GM19438 (cell line): ENCODE measurements around the gene LTBP3.

Experiments used
- ATAC-seq: cut with Tn5 transposase; IDR thresholded peaks from one replicate; pipeline ENCODE4 v1.9.1; 2021; ENCODE audit warnings: low read depth; ENCODE audit not compliant: unreplicated experiment

LTBP3 gene

DNA sequence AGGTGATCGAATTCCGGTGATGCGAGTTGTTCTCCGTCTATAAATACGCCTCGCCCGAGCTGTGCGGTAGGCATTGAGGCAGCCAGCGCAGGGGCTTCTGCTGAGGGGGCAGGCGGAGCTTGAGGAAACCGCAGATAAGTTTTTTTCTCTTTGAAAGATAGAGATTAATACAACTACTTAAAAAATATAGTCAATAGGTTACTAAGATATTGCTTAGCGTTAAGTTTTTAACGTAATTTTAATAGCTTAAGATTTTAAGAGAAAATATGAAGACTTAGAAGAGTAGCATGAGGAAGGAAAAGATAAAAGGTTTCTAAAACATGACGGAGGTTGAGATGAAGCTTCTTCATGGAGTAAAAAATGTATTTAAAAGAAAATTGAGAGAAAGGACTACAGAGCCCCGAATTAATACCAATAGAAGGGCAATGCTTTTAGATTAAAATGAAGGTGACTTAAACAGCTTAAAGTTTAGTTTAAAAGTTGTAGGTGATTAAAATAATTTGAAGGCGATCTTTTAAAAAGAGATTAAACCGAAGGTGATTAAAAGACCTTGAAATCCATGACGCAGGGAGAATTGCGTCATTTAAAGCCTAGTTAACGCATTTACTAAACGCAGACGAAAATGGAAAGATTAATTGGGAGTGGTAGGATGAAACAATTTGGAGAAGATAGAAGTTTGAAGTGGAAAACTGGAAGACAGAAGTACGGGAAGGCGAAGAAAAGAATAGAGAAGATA lies 59.0 kb downstream of the LTBP3 start, which contains the start of gene MALAT1:
MALAT1 (plus strand) TSS at position 69 of the 736 bp plus-strand sequence.
- ATAC-seq: no peak

DNA sequence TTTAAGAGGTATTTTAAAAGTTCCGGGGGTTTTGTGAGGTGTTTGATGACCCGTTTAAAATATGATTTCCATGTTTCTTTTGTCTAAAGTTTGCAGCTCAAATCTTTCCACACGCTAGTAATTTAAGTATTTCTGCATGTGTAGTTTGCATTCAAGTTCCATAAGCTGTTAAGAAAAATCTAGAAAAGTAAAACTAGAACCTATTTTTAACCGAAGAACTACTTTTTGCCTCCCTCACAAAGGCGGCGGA lies 59.5 kb downstream of the LTBP3 start:
- ATAC-seq: no peak

DNA sequence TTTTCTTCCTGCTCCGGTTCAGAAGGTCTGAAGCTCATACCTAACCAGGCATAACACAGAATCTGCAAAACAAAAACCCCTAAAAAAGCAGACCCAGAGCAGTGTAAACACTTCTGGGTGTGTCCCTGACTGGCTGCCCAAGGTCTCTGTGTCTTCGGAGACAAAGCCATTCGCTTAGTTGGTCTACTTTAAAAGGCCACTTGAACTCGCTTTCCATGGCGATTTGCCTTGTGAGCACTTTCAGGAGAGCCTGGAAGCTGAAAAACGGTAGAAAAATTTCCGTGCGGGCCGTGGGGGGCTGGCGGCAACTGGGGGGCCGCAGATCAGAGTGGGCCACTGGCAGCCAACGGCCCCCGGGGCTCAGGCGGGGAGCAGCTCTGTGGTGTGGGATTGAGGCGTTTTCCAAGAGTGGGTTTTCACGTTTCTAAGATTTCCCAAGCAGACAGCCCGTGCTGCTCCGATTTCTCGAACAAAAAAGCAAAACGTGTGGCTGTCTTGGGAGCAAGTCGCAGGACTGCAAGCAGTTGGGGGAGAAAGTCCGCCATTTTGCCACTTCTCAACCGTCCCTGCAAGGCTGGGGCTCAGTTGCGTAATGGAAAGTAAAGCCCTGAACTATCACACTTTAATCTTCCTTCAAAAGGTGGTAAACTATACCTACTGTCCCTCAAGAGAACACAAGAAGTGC lies 60.0 kb downstream of the LTBP3 start:
- no peak for ATAC-seq

DNA sequence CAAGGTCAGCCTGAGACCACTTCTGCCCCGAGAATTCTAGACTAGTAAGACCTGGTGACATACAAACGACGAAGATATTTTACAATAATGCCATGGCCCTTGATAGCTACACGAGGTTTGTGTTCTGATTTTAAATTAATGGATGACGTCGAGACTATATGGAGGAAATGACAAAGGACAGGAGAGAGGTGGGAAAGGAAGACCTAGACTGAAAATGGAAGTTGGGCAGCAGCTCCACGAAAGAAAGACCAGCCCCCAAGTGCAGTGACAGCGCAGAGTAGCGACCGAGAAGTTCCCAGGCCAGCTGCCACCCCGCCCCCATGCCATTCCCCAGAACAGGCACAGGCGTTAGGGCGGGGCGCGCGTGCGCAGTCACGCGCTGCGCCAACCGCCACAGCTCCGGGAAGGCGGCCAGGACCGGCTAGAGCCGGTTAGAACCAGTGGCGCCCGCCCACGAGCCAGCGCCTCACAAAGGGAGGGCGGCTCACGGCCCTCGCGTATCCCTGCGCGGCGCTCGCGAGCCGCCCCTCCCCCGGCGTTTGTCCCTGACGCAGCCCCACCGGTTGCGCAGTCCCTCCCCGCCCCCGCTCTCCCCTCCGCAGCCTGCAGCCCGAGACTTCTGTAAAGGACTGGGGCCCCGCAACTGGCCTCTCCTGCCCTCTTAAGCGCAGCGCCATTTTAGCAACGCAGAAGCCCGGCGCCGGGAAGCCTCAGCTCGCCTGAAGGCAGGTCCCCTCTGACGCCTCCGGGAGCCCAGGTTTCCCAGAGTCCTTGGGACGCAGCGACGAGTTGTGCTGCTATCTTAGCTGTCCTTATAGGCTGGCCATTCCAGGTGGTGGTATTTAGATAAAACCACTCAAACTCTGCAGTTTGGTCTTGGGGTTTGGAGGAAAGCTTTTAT lies 60.8 kb downstream of the LTBP3 start:
- ATAC-seq: peak; percentile 56

DNA sequence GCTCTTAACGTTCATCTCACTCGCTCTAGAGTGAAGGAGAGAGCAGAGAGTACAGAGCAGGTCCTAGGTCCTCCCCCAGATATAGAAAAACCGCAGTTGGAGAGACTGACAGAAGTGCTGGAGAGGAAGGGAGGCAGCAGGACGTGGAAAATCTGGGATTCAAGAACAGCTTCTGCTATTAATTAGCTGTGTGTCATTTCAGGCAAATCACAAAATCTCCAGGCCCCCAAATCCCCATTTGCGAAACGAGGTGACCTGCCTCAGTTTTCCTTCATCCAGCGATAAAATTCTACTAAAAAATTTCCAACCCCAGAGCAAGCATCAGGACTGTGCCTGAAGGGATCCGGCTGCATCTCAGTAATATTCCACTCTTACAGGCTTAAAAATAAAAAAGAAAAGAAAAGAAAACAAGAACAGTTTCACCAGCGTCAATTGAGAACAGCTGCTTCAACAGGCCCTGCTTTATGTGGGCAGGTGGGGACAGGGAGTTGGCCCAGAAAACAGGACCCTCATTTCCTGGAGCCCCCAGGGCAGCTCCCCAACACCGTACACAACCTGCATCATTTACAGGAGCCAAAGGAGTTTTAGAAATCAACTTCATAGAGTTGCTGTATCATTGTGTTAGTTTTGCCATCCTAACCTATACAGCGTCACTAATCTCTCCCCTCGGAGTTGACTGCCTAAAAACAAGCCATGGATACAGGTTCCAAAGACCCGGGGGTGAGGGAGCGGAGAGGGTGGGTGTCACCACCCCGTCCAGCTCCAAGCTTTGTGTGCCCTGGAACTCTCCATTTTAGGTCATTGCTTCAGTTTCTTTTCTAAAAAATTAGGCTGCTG lies 61.6 kb downstream of the LTBP3 start:
- ATAC-seq: no peak

DNA sequence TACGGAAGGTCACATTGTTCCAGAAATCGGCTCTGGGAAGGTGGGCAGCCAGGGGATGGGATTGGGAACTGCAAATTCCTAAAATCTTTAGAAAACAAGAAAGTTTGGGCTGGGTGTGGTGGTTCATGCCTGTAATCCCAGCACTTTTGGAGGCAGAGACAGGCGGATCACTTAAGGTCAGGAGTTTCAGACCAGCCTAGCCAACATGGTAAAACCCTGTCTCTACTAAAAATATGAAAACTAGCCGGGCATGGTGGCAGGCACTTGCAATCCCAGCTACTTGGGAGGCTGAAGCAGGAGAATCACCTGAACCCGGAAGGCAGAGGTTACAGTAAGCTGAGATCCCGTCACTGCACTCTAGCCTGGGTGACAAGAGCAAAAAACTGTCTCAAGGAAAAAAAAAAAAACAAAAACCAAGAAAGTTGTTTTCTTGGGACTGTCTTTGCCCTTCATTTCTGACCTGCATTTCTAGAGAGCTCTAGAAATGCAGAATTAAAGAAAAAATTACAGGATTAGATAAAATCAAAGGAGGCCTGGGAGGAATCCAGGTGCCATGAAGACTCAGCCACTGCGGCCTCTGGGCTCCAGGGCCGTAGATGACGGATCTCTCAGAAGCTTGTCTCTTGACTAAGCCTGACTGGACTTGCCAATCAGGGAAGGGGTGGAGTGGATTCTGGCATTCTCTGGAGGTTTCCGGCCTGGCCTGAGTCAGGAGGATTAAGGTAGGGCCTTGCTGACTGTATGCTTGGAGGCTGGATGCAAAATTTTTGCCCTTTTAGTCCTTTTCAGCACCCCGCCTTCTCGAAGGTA lies 64.6 kb downstream of the LTBP3 start:
- ATAC-seq: no peak

DNA sequence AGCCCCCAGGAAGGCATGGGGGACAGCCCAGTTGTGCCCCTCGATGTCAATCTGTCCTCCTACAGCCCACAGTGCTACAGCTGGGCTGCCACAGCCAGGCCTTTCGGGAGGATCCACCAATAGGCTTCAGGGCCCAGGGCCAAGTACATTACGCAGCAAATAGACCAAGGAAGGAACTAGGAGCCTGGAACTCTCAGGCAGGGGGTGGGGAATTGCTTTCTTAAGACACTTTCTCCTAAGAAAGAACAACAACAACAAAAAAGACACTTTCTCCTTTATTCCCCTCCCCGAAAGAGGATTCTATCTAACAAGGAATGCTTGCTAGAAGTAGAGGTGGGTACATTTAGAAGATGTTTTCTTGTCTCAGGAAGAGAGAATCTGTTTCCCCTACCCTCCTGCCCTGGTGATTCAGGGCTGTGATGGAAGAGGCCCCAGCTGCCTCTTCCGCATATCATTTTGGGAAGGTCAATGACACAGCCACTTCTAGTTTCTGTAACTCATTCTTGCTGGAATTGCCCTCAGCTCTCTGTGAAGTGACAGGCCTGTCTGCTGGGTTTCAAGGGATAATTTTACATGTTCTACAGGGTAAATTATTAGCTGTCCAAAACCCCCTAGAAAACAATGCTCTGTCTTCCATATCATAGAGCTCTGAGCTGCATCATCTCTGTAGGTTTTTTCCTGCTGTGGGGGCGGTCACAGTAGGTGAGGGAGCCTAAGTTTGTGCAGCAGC lies 65.4 kb downstream of the LTBP3 start:
- no peak for ATAC-seq

DNA sequence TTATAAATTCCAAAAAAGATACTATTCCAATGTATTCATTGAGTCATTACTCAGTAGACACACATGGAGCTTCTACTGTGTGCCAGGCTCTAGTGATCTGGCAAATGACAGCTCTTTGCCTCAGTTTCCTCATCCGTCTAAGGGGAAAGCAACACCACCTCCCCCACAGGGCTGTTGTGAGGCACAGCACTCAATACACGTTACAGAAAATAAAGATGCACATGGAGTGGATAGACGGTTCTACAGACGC lies 65.8 kb downstream of the LTBP3 start:
- ATAC-seq: no peak

DNA sequence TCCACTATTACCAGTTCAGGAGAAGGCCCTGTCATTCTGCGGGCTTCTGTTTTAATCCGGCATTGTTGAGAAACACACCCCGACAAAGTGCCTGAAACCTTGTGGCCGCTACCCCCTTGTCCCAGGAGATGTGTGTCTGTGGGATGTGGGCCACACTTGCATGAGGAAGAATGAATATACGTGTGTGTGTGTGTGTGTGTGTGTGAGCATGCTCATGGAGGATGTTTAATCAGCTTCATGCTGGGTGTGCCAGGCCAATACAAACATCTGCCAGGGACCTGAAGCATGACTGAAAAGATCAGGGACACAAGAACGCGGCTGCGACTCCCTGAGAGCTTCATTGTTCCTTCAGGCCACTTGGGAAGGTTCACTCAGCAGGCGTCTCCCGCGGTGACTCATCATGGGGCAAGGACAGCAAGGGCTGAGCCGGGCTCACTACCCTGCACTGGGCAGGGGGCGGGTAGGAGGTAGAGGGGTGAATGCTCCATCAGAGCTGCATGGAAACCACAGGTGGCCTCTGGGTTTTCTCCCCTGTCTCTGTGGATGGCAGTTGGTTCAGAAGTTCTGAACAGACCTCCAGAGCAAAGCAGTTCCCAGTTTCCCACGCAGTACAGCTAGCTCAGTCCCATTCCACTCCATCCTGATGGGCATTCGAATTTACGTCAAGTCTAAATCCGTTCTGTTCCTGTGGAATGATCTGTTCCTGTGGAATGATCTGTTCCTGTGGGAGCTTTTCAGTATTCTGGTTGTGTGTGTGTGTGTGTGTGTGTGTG lies 66.4 kb downstream of the LTBP3 start:
- ATAC-seq: no peak

DNA sequence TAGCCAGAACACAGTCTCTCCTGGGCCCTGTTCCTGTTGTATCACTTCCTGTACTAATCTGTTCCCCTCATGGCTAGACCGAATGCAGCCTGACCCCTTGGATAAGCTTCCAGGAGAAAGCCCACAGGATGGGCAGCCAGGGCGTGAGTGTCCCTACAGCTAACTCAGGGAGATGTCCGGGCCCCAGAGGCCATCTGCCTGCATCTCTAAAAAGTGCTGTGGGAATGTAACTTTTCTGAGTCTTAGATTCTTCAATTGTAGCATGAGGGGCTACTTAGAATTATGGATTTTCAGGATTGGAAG lies 67.0 kb downstream of the LTBP3 start:
- no peak for ATAC-seq

DNA sequence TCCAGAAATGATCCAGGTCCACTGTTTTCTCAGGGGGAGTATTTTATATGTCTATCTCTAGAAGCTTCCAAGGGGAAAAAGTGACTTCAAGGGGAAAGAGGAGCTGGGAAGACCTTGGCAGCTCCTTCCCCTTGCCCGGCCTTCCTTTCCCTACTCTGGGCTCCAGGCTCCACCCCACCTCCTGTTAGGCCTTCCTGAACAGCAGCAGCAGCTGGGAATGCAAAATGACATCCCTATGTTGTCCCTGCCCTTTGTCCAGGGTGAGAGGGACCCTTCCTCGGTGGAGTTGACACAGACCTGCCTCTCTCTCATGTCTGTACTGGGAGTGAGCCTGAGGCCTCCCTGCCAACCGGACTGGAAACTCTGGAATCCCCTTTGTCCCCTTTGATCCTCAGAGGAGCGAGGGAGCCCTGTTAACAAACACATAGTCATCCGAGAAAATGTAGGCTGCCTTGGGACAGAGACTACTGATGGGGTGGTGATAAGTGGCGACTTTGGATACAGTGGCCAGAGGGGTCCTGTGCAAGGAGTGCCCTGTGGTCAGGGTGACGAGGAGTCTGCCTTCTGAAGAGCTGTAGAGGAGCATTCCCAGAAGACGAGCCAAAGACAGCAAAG lies 68.3 kb downstream of the LTBP3 start:
- ATAC-seq: no peak

DNA sequence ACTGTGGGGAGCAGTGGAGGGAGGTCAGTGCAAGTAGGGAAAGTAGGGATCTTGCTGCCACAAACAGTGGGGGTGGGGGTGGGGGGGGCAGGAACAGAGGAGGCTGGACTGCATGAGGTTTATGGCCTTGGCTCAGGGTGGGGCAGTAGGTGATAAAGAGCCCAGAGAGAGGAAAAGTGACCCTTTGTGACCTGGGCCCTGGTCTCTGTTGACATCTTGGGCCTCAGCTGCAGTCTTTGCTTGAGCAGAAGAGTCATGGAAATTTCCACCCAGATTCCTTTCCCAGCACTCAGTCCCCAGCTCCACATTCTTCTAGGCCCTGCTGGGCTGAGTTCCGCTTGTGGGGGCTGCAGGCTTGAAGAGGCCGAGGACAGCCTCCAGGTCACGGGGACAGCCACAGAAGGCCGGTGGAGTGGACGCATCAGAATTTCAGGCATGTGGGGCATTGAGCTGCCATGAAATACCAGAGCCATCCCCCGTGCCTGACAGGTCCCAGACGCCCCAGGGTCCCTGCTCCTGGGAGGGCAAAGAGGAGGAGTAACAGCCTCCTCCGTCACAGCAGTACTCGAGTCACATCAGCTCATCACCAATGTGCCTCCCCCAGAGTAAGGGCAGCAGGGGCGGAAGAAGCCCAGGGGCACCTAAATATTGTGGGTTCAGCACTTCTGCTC lies 69.0 kb downstream of the LTBP3 start:
- no peak for ATAC-seq
